A673 (cell line): Measurements from ENCODE around the gene MYT1.

ENCODE experiments used
- CTCF ChIP-seq: fragments of 300-800, 200-600 bp; sonication (generic); conservative IDR thresholded peaks from 2 replicates; pipeline ENCODE4 v1.5.1; 2017; ENCODE audit warnings: low read depth, mild to moderate bottlenecking, antibody characterized with exemption, low read length, moderate library complexity, mixed read lengths
- EZH2 ChIP-seq: fragments of 200-600 bp; sonication (generic); IDR thresholded peaks from 2 replicates; pipeline ENCODE4 v1.6.1; 2017; ENCODE audit warnings: borderline replicate concordance, low read depth, mild to moderate bottlenecking, mixed read lengths, antibody characterized with exemption, low read length; ENCODE audit not compliant: poor library complexity, severe bottlenecking

GRCh38 chr20:64237316-64237715 lies 73.1 kb downstream of the MYT1 start:
- TF ChIP-seq CTCF = no peak
- TF ChIP-seq EZH2 = no peak
